GM18517 (cell line): ENCODE measurements around the gene MYH13.

Experiments used
- ATAC-seq: cut with Tn5 transposase; IDR thresholded peaks from one replicate; pipeline ENCODE4 v1.9.1; 2021; ENCODE audit warnings: mild to moderate bottlenecking, moderate library complexity; ENCODE audit not compliant: unreplicated experiment

The MYH13 gene

DNA sequence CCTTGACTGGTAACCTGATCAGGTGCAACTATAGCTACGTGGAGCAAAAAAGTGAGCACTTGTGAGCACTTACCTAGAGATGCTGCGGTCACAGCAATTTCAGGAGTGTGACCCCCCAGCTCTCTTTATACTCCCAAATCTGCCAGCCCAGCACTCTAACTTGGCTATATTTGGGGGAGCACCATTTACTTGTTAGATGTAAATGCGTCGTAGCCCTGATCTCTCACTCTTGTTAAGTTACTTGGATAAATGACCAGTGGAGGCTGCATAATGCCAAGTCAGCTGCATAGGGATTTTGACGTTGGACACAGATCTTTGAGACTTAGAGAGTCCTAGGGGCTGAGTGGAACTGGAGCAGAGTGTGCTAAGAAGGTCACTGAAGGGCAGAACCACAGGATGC is at the start of gene MYH13:
Gene MYH13, minus strand, starts transcription at position 101 of the 400 bp plus-strand sequence. CDS start 8,476 bp downstream, outside the sequence.
- no peak for ATAC-seq

DNA sequence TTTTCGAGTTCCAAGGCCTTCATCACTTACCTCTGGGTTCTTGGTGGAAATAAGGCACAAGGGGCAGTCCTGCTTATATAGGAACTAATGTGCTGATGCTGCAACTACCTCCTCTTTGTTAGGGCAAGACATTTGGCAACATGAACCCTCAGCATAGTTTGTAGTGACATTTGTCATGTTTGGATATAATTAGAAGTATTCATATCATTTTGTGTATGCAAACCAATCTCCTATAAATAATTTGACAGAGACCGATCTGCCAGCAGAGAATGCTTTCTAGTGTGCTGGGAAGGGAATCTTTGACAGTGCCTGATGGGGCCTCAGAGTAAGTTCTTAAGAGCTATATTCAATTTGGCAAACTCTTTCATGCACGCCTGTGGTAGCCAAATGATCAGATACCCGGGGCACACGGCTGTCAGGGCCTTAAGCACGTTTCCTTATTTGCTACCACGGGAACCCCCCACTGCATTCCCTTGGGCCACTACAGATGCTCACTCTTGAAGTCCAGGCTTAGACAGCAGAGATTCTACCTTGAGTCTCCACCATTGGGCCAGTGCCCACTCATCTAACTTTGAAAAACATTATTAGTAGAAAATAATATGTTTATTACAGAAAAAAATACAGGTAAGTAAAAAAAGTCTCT is 49.2 kb upstream of the MYH13 start, which contains the start of gene MYH8:
Gene MYH8, minus strand, starts transcription at position 51 of the 643 bp plus-strand sequence. CDS start 1,723 bp downstream, outside the sequence.
- no peak for ATAC-seq

DNA sequence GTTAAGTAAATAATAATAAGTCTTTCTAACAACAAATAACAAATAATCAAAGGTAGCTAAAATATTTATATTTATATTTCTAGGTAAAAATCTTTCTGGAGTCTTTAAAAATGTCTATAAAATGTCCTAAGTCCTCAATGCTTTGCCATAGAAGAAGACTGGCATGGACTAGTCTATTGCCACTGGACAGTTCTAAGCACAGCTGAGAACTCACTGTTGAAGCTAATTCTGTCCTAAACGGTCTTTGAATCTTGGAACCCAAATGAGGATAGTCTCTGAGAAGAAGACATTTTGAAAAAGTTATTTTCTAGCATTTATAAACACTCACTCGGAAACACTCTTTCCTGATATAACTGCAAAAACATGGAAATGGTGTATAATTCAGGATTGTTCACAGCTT is 48.4 kb upstream of the MYH13 start:
- no peak for ATAC-seq

DNA sequence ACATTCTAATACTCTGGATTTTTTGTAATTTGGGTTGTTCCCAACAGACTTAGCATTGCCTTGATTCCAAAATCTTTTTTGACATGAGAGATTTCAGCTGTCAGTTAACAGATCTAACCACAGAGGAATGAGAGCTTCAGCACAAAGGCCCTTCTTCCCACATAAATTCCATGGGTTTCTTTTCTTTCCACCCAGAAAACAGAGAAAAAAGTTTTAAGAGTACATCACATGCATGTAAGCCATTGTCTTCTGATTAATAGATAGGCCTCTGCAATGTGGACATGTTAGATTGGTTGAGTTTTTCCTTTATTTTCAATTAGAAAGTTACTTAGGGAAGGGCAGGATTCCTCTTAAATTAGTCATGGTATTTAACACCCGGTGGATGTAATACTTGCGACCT is 48.0 kb upstream of the MYH13 start:
- ATAC-seq: no peak

DNA sequence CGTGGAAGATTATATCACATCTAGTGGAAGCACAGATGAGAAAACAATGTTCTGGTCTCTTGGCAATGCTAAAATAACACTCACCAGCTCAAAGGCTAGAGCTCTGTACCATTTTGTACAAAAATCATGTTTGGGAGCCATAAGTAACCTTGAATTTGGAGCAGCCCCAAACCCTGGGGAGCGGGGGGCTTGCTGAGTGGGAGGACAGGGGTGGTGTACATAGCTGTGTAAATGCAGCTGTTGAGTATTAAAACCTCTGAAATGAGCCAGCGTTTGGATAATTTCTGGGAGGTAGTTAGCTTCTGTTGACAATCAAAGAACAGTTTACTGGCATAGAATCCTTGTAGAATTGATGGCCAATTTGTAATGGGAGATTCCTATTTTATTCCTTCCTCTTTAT is 44.6 kb upstream of the MYH13 start:
- no peak for ATAC-seq

DNA sequence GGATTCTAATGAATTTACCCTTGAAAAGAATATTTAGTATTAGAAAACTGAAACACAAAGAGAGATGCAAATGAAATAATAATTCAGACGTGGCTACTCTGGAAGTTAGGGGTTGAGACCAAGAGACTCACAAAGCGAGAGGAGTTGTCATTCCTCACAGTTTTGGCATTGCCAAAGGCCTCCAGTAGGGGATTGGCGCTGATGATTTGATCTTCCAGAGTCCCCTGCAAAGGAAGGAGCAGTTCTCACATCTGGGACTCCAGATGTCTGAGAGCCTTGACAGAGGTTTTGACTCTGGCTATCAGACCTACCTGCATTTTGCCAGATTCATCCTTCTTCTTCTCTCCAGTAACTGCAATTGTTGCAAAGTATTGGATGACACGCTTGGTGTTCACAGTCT is 42.4 kb upstream of the MYH13 start:
- ATAC-seq: no peak

DNA sequence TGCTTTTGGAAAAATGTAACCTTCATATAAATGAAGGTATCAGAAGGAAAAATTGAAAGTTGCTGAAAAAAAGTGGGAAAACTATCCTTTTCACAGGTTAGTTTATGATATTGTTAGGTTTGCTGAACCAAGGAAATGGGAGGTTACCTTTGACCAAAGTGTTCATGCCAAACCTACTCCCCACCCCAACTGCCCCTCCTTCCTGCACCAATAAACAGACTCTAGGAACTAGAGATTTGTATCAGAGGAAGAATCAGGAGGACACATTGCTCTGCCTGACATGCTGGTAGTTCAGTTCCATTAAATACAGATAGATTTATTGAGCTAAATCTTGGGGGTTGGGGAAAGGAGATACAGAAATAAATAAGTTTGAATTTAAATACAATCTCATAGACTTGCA is 30.8 kb upstream of the MYH13 start:
- ATAC-seq: no peak

DNA sequence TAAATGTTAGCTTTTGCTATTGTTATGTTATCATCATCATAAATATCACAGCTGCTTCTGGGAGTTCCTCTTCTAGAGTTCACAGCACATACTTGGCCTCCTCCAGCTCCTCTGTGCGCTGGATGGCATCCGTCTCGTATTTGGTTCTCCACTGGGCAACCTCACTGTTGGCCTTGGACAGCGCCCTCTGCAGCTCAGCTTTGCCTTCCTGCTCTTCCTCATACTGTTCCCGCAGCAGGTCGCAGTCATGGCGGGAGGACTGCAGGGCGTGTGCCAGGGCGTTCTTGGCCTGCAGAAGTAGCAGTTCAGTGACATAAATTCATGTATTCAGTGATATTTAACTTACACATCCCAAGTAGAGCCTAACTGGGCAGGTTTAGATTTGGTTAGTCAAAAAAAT is 25.5 kb upstream of the MYH13 start:
- ATAC-seq: no peak

DNA sequence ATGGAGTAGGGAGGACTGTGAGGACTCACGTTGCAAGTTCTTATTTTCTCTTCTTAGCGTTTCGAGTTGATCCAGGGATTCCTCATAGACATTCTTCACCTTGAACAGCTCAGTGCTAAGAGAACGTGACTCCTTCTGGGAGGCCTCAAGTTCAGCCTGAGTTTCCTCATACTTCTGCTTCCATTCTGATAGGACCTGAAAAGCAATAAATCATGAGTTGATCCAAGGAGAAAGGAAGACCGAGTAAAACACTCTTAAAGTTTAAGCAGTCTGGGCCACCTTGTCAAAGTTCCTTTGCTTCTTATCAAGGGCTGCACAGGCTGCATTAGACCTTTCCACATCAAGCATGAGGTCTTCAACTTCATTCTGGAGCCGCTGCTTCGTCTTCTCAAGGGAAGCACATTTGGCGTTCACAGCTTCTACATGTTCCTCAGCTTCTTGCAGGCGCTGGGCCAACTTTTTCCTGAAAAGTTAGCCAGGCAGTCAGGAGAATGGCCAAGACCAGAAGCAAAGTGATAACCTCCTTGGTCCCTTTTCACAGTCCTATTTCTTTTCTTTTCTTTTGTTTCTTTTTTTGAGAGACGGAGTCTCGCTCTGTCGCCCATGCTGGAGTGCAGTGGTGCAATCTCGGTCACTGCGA is 23.8 kb upstream of the MYH13 start:
- ATAC-seq: no peak

DNA sequence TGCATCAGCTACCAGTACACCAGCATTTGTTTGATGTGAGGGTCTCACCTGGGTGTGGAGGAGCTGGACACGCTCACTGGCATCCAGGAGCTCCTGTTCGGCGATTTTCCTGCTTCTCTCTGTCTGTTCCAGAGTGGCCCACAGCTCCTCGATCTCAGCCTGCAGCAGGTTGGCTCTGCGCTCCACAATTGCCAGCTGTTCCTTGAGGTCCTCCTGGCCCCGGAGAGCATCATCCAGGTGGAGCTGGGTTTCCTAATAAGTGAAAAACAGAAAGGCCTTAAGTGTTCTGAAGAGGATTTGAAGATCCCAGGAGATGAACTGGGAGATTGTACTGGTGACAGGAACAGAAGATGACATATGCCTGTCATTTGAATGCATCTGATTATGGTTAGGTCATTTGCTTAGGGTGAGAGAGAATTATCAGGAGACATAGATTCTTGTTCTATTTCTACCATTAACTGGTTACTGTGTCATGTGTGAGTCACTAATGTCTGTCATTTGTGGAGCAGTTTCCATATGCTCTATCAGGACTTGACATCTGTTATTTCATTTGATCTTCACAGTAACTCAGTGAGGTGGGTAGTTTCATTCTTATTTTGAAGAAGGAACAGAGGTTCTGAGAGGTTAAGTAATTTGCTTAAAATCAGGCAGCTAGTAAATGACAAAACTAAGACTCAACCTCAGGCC is 21.5 kb upstream of the MYH13 start:
- no peak for ATAC-seq

DNA sequence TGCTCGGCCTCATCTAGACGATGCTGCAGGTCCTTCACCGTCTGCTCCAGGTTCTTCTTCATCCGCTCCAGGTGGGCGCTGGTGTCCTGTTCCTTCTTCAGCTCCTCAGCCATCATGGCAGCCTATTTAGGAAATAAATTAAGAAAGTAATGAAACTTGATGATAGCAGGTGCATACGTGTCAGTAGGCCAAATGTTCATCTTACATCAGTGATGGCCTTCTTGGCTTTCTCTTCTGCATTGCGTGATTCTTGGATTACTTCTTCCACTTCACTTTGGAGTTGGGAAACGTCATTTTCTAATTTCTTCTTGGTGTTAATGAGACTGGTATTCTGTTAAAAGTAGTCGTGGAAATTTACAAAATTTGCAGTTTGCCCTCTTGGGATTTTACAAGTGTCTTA is 20.1 kb upstream of the MYH13 start:
- ATAC-seq: no peak

DNA sequence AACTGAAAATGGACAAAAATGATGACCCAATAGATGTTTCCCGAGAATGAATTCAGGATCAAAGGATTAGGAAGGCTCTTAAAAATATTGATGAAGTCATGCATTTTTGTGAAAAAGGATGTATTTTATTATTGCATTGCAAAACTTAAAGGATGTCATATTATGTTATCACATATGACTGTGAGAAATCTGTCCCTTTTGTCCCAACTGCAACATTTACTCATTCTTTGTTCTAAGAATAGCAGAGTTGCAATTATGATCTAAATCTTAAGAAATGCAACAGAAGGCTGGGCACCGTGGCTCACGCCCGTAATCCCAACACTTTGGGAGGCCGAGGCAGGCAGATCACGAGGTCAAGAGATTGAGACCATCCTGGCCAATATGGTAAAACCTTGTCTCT is 13.1 kb upstream of the MYH13 start:
- ATAC-seq: no peak

DNA sequence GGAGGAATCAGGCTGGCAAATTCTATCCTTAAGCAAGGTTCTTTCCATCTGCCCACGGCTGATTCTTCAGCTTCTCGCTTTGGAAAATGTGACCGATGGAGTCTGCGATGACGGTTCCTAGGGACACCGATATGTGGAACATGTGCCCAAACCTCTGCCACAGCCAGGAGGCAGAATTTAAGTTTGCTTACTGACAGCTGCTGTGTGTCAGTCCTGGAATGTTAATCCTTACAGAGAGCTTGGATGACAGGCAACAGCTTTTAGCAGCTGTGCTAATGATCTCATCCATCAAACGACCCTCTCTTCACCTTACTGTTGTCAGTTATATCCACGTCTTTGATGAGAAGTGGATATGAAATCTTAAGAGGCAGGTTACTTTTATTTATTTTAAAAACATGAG is 11.4 kb upstream of the MYH13 start:
- ATAC-seq: no peak

DNA sequence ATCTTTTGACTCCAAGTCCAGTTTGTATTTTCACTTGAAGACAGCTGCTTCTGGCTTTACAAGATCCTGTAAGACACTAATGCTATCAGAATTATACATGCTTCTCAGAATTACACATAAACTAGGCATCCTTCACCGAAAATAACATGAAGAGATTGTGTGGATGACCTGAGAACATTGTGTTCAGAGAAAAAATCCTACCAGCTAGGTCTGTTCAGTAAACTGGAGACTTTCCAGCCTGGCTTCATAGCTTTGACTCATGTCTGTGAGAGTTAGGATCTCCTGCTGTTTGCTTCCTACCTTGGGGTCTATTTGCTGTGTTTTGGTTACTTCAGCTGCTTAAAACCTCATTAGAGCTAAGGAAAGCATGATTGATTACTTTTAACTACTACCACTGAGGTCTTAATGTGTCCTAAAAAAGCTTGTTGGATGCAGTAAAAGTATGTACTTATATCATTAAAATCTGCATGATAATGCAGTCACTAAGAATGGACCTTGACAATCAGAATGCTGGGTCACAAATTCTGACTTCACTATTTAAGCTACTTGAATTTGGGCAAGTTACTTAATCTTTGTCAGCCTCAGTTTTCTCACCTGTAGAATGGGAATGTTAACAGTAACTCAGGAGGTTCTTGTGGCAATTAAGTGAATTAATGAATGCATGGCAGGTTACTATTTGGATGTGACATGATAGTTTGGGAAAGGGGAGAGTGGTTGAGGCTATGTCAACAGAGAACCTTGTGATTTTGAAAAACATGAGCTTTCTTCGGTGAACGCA is 8.0 kb upstream of the MYH13 start:
- ATAC-seq: no peak

DNA sequence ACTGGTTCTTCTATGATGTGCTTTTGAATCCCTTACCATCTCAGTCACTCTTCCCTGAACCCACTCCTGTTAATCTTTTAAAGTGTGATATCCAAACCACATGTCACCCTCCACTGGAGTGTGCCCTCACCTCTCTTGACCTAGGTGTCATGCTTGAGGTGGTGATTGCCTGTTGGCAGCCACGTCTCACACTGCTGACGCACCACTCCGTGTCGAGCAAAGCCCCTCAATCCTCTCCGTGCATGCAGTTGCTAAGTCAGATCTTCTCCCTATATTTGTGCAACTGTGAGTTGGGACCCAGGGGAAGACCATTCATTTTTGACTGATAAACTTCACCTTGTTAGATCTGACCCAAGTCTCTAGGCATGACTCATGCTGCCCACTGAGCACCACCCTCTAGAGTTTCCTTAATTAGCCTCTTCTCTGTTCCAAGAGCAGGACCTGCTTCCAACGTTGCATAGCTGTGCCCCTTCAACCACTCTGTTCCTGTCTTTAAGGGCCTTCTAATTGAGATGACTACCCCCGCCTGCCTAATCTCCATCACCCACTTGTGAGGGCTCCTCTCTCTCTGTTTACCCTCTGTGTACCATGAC is 2.7 kb downstream of the MYH13 start:
- ATAC-seq: no peak

DNA sequence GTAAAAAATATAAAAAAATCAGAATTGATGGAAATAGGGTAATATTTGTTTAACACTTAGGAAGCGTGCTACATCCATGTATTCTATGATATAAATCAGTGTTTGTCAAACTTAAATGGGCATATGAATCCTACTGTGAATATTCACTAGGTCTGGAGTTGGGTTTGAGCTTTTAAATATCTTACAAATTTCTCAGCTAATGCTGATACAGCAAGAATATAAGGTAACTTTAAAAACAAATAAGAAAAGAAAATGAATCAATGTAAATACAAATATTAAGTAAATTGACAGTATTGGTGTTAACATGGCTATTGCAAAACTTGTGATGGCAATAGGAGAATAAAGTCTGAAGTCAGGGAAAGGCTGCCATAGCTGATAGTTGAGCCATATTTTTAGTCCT is 3.6 kb downstream of the MYH13 start:
- no peak for ATAC-seq

DNA sequence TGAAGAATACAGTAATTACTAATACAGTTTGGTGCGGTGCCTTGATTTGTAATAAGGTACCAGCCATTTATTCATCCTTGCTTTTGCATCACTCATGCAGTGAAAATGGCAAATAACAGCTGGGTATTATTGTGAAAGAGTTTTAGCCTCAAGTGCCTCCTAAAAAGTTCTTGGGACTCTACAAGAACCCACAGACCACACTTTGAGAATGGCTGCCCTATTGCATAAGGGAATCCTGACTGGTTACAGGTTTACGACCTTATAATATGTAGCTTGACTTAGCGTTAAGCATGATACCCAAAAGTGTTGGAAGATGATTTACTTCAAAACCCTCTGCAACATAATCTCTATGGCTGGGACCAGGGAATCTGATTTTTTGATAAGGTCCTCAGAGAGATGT is 4.2 kb downstream of the MYH13 start:
- ATAC-seq: no peak

DNA sequence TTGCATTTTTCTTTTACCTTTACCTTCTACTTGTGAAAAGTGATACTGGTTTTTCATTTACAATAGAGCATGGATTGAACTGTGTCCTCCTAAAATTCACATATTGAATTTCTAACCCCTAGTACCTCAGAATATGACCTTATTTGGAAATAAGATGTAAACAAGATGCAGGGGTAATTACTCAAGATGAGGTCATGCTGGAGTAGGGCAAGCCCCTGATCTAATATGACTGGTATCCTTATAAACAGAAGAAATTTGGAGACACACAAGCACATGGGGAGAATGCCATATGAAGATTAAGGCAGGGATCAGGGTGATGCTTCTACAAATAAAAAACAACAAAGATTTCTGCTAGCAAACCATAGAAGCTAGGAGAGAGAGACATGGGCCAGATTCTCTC is 12.2 kb downstream of the MYH13 start:
- ATAC-seq: no peak

DNA sequence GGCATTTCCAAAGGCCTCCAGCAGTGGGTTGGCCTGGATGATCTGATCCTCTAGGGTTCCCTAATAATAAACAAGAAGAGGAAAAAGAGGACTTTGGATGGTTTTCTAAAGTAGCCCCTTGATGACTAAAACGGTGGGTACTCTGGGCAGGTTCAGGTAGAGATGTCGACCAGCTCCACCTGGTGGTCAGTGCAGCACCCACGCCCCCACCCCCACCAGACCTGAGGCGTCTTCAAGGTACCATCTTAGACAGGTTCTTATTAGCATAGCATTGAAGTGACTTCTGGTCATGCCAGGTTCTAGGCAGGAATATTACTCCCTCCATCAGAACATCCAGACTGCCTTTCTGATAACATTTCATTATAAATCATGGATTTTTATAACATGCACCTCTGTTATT is 15.0 kb downstream of the MYH13 start:
- ATAC-seq: no peak

DNA sequence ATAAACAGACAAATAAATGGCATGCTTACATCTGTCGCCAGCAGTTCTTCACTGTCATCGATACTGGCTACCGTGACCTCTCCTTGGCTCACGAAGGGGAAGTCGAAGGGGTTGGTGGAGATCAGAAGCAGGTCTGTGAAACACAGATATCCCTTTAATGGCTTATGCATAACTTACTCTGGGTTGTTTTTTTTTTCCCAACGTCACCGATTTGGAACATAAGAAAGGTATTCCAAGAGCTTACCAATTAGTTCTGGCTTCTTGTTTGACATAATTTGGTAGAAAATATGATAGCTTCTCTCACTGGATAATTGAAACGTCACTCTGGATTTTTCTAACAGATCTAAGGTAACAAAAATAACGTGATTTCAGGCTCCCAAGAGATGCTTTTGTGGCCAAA is 18.2 kb downstream of the MYH13 start:
- no peak for ATAC-seq

DNA sequence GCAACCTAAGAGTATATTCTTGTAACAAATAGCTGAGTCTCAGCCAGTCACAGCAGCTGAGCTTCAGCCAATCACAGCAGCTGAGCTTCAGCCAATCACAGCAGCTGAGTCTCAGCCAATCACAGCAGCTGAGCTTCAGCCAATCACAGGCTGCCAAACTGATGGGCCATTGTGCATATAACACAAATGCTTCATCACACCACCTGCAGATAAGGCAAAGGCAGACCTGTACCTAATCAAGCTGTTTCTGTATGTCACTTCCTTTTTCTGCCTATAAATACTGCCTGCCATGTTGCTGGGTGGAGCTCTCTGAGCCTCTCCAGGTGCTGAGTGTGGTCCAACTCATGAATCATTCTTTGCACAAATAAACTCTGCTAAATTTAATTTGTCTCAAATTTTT is 19.9 kb downstream of the MYH13 start:
- no peak for ATAC-seq
